HS-5 (cell line): ENCODE results near the gene NIPAL3.

Source experiments
- DNase-seq: peaks from one replicate; pipeline ENCODE4 v3.0.0-alpha.2; 2012; ENCODE audit warnings: low read depth

The NIPAL3 gene

GRCh38 chr1:24391882-24392603 is 23.6 kb upstream of the NIPAL3 start:
- no peak for DNase-seq

GRCh38 chr1:24392604-24392946 is 23.0 kb upstream of the NIPAL3 start:
- DNase-seq = no peak

- DNase-seq = no peak
These were observed 22.5 kb upstream of the NIPAL3 start for GRCh38 chr1:24392982-24393650.

GRCh38 chr1:24393892-24394291 is 21.7 kb upstream of the NIPAL3 start:
- no peak for DNase-seq

- DNase-seq = no peak
These were observed 15.5 kb upstream of the NIPAL3 start for GRCh38 chr1:24400065-24400464.

- no peak for DNase-seq
These were observed 11.8 kb upstream of the NIPAL3 start for GRCh38 chr1:24403806-24404205.

GRCh38 chr1:24406788-24407187 is 8.8 kb upstream of the NIPAL3 start:
- DNase-seq = no peak

- peak; percentile 82 for DNase-seq
These were observed 6.1 kb upstream of the NIPAL3 start for GRCh38 chr1:24409535-24409934.

- DNase-seq = no peak
These were observed 4.9 kb upstream of the NIPAL3 start for GRCh38 chr1:24410750-24411149.

- no peak for DNase-seq
These were observed 3.6 kb upstream of the NIPAL3 start for GRCh38 chr1:24411963-24412362.

- DNase-seq = no peak
These were observed 3.2 kb upstream of the NIPAL3 start for GRCh38 chr1:24412408-24412807.

GRCh38 chr1:24413350-24414163 is 2.0 kb upstream of the NIPAL3 start, which contains the start of gene STPG1:
Gene STPG1 (minus strand): TSS chr1:24413782. CDS start chr1:24401388, 12,394 bp downstream.
- peak; percentile 87 for DNase-seq

- DNase-seq = no peak
These were observed 748 bp upstream of the NIPAL3 start for GRCh38 chr1:24414775-24415333.

- no peak for DNase-seq
These were observed 486 bp downstream of the NIPAL3 start for GRCh38 chr1:24415910-24416665.

- DNase-seq = peak; percentile 99
These were observed 1.2 kb downstream of the NIPAL3 start for GRCh38 chr1:24416666-24417391.

GRCh38 chr1:24417681-24418080 is 2.1 kb downstream of the NIPAL3 start:
- DNase-seq = no peak

GRCh38 chr1:24418898-24419628 is 3.5 kb downstream of the NIPAL3 start:
- DNase-seq = no peak

- no peak for DNase-seq
These were observed 4.9 kb downstream of the NIPAL3 start for GRCh38 chr1:24420547-24420946.

- no peak for DNase-seq
These were observed 5.9 kb downstream of the NIPAL3 start for GRCh38 chr1:24421502-24421901.

- no peak for DNase-seq
These were observed 8.6 kb downstream of the NIPAL3 start for GRCh38 chr1:24424207-24424606.
